IMR-90 (cell line): ENCODE measurements around the gene GRAMD1B. TPM values are rescaled to one million over a fixed set of nuclear protein-coding genes. Genes with fewer than 3 reads are reported as not detected.

Experiments
- ATAC-seq: fragments of 200-7000 bp; cut with Tn5 transposase; 2 replicates; pipeline ENCODE4 v1.9.1; 2020; ENCODE audit warnings: low read depth, mild to moderate bottlenecking, moderate library complexity
- BruUV-seq: library from RNA; stranded (reverse); fragments of 400-500 nt; replicated peaks from 2 replicates; lab custom pipeline; 2021; lab: Mats Ljungman, UMichigan
- CTCF ChIA-PET: fragments of 300-600 bp; formaldehyde crosslinking; extraction: SDS; loops from one replicate; lab custom pipeline; 2021; ENCODE audit warnings: antibody characterized with exemption; lab: Yijun Ruan, JAX
- POLR2A ChIA-PET: fragments of 300-600 bp; sonication (Branson Sonifier 250); formaldehyde crosslinking; loops from one replicate; lab custom pipeline; 2022; ENCODE audit warnings: antibody characterized with exemption; ENCODE audit not compliant: unreplicated experiment; lab: Charles Lee
- DNase-seq: peaks from one replicate; pipeline ENCODE4 v3.0.0; 2013
- H2AFZ ChIP-seq: replicated peaks from 2 replicates; pipeline ENCODE3; 2013; ENCODE audit warnings: low read length, mild to moderate bottlenecking; ENCODE audit not compliant: poor library complexity
- H2AK5ac ChIP-seq: 2 replicates; pipeline ENCODE4 v1.6.1; 2013; ENCODE audit warnings: low read depth, low read length, inconsistent platforms
- H2AK9ac ChIP-seq: replicated peaks from 2 replicates; pipeline ENCODE3; 2013; ENCODE audit warnings: mild to moderate bottlenecking, low read depth, low read length, moderate library complexity; ENCODE audit not compliant: poor library complexity
- H2BK120ac ChIP-seq: 2 replicates; pipeline ENCODE4 v1.6.1; 2013; ENCODE audit warnings: low read depth, low read length, inconsistent platforms
- H2BK15ac ChIP-seq: 3 replicates; pipeline ENCODE4 v1.6.1; 2013; ENCODE audit warnings: low read depth, low read length, inconsistent platforms
- H2BK20ac ChIP-seq: 2 replicates; pipeline ENCODE4 v1.6.1; 2013; ENCODE audit warnings: low read depth, mild to moderate bottlenecking, inconsistent platforms, low read length, moderate library complexity
- H2BK5ac ChIP-seq: 2 replicates; pipeline ENCODE4 v1.6.1; 2013; ENCODE audit warnings: mild to moderate bottlenecking, low read depth, low read length, inconsistent platforms; ENCODE audit not compliant: poor library complexity, severe bottlenecking
- H3K14ac ChIP-seq: replicated peaks from 2 replicates; pipeline ENCODE4 v1.6.1; 2013; ENCODE audit warnings: low read depth, low read length, inconsistent platforms
- H3K18ac ChIP-seq: 2 replicates; pipeline ENCODE4 v1.6.1; 2013; ENCODE audit warnings: low read depth, low read length, control low read depth
- H3K23ac ChIP-seq: 2 replicates; pipeline ENCODE4 v1.6.1; 2013; ENCODE audit warnings: low read depth, low read length, inconsistent platforms
- H3K27ac ChIP-seq: 2 replicates; pipeline ENCODE4 v1.5.1; 2013; ENCODE audit warnings: mild to moderate bottlenecking, control low read depth, low read length; ENCODE audit not compliant: insufficient read depth
- H3K27me3 ChIP-seq: 2 replicates; pipeline ENCODE4 v1.6.1; 2013; ENCODE audit warnings: low read length; ENCODE audit not compliant: control insufficient read depth, insufficient read depth
- H3K36me3 ChIP-seq: 2 replicates; pipeline ENCODE4 v1.6.1; 2013; ENCODE audit warnings: low read length, mixed read lengths; ENCODE audit not compliant: control insufficient read depth, insufficient read depth
- H3K4ac ChIP-seq: 2 replicates; pipeline ENCODE4 v1.6.1; 2013; ENCODE audit warnings: low read depth, low read length, inconsistent platforms
- H3K4me1 ChIP-seq: 2 replicates; pipeline ENCODE4 v1.6.1; 2013; ENCODE audit warnings: low read length, mixed read lengths; ENCODE audit not compliant: control insufficient read depth, insufficient read depth
- H3K4me2 ChIP-seq: 2 replicates; pipeline ENCODE4 v1.6.1; 2013; ENCODE audit warnings: low read depth, mild to moderate bottlenecking, control low read depth, low read length, moderate library complexity
- H3K4me3 ChIP-seq: 2 replicates; pipeline ENCODE4 v1.5.1; 2013; ENCODE audit warnings: low read depth, mild to moderate bottlenecking, control low read depth, low read length, moderate library complexity; ENCODE audit not compliant: insufficient read depth
- H3K56ac ChIP-seq: 2 replicates; pipeline ENCODE4 v1.6.1; 2013; ENCODE audit warnings: low read length, inconsistent platforms; ENCODE audit not compliant: insufficient read depth; ENCODE audit errors: extremely low read depth
- H3K79me1 ChIP-seq, 2 experiments: 2 replicates each; pipeline ENCODE4 v1.6.1; 2013; ENCODE audit warnings: low read length in 2 of 2, inconsistent platforms in 1 of 2, low read depth in 1 of 2
- H3K9ac ChIP-seq: 2 replicates; pipeline ENCODE4 v1.6.1; 2013; ENCODE audit warnings: low read depth, low read length, control low read depth
- H3K9me1 ChIP-seq: 2 replicates; pipeline ENCODE4 v1.6.1; 2013; ENCODE audit warnings: low read length, inconsistent platforms; ENCODE audit not compliant: insufficient read depth
- H3K9me3 ChIP-seq: 2 replicates; pipeline ENCODE4 v1.6.1; 2013; ENCODE audit warnings: low read length; ENCODE audit not compliant: control insufficient read depth, insufficient read depth
- H4K20me1 ChIP-seq: 2 replicates; pipeline ENCODE4 v1.6.1; 2013; ENCODE audit warnings: low read length, inconsistent platforms; ENCODE audit not compliant: insufficient read depth
- H4K5ac ChIP-seq: 2 replicates; pipeline ENCODE4 v1.6.1; 2013; ENCODE audit warnings: mild to moderate bottlenecking, low read depth, low read length, control low read depth
- H4K8ac ChIP-seq, 2 experiments: 2 replicates each; pipeline ENCODE4 v1.6.1; 2013; ENCODE audit warnings: low read depth in 2 of 2, low read length in 2 of 2, control low read depth in 1 of 2, inconsistent platforms in 1 of 2
- H4K91ac ChIP-seq: 2 replicates; pipeline ENCODE4 v1.6.1; 2013; ENCODE audit warnings: low read depth, low read length, inconsistent platforms; ENCODE audit not compliant: insufficient read depth
- BHLHE40 ChIP-seq: fragments of 150-350 bp; IDR thresholded peaks from 2 replicates; pipeline ENCODE4 v1.6.1; 2016; ENCODE audit warnings: mild to moderate bottlenecking, low read depth, low read length
- CEBPB ChIP-seq: IDR thresholded peaks from 2 replicates; pipeline ENCODE4 v1.6.1; 2012; ENCODE audit warnings: low read depth, low read length, improper control_type of control experiment
- CHD1 ChIP-seq: IDR thresholded peaks from 2 replicates; pipeline ENCODE4 v1.6.1; 2012; ENCODE audit warnings: low read depth, low read length, improper control_type of control experiment
- ELK1 ChIP-seq: fragments of 150-350 bp; IDR thresholded peaks from 2 replicates; pipeline ENCODE4 v1.6.1; 2016; ENCODE audit warnings: low read depth, mild to moderate bottlenecking, low read length, moderate library complexity, borderline replicate concordance
- FOS ChIP-seq: fragments of 150-350 bp; IDR thresholded peaks from 2 replicates; pipeline ENCODE4 v1.6.1; 2016; ENCODE audit warnings: low read depth, low read length
- MAFK ChIP-seq: IDR thresholded peaks from 2 replicates; pipeline ENCODE4 v1.6.1; 2012; ENCODE audit warnings: low read depth, low read length, improper control_type of control experiment
- MAZ ChIP-seq: IDR thresholded peaks from 2 replicates; pipeline ENCODE4 v1.6.1; 2012; ENCODE audit warnings: low read depth, mild to moderate bottlenecking, low read length, improper control_type of control experiment, moderate library complexity, borderline replicate concordance
- MXI1 ChIP-seq: IDR thresholded peaks from 2 replicates; pipeline ENCODE4 v1.6.1; 2012; ENCODE audit warnings: low read depth, mild to moderate bottlenecking, low read length, moderate library complexity, borderline replicate concordance
- NFE2L2 ChIP-seq: fragments of 150-350 bp; IDR thresholded peaks from 2 replicates; pipeline ENCODE4 v1.6.1; 2016; ENCODE audit warnings: low read depth, mild to moderate bottlenecking, low read length
- POLR2A ChIP-seq: IDR thresholded peaks from 2 replicates; pipeline ENCODE4 v1.6.1; 2012; ENCODE audit warnings: mild to moderate bottlenecking, low read depth, low read length
- RAD21 ChIP-seq: IDR thresholded peaks from 2 replicates; pipeline ENCODE4 v1.6.1; 2012; ENCODE audit warnings: low read length, improper control_type of control experiment
- RCOR1 ChIP-seq: IDR thresholded peaks from 2 replicates; pipeline ENCODE4 v1.6.1; 2012; ENCODE audit warnings: mild to moderate bottlenecking, low read length, improper control_type of control experiment; ENCODE audit not compliant: insufficient replicate concordance
- RFX5 ChIP-seq: IDR thresholded peaks from 2 replicates; pipeline ENCODE4 v1.8.0; 2012; ENCODE audit warnings: low read depth, mild to moderate bottlenecking, low read length, moderate library complexity
- SMC3 ChIP-seq: fragments of 150-350 bp; IDR thresholded peaks from 2 replicates; pipeline ENCODE4 v1.6.1; 2016; ENCODE audit warnings: low read depth, mild to moderate bottlenecking, antibody characterized with exemption, low read length, moderate library complexity
- USF2 ChIP-seq: fragments of 150-350 bp; IDR thresholded peaks from 2 replicates; pipeline ENCODE4 v1.6.1; 2017; ENCODE audit warnings: mild to moderate bottlenecking, antibody characterized with exemption, low read length, low read depth
- WGBS, 2 experiments: methylation state at CpG; one replicate each; pipeline versions ENCODE4 v1.1.5 to v1.1.7; 2013; ENCODE audit warnings: missing lambda C conversion rate in 2 of 2; ENCODE audit not compliant: insufficient read length in 1 of 2; ENCODE audit errors: extremely low coverage in 2 of 2; 5-methylcytosine and 5-hydroxymethylcytosine counted together
- dilution Hi-C: fragments of 300-500 bp; cut with HindIII; formaldehyde crosslinking; loops from one replicate; pipeline ENCODE4 v1.14.3; 2018; ENCODE audit warnings: low sequenced_read_pairs; ENCODE audit not compliant: unreplicated experiment
- in situ Hi-C: fragments of 300-500 bp; cut with MboI; formaldehyde crosslinking; loops from 3 replicates; pipeline ENCODE4 v1.14.3; 2019; ENCODE audit warnings: low sequenced_read_pairs, inconsistent platforms, mixed read lengths
- intact Hi-C: fragments of 100-400 bp; cut with micrococcal nuclease; formaldehyde crosslinking; loops from 2 replicates; pipeline ENCODE4 v1.10.0; 2022
- polyA plus RNA-seq, 3 experiments: library from polyadenylated mRNA; depleted of rRNA; stranded (reverse); fragments of >200 nt; gene quantifications; 2 replicates each; pipeline ENCODE4 v1.2.3, GENCODE V29; 2012; ENCODE audit warnings: low replicate concordance in 1 of 3
- total RNA-seq: library from RNA; depleted of rRNA; stranded (reverse); fragments of >200 nt; gene quantifications from 2 replicates; pipeline ENCODE4 v1.2.3, GENCODE V29; 2012
- TF ChIP-seq, protein P1 (sequence below): conservative IDR thresholded peaks from 2 replicates; pipeline ENCODE4 v1.5.1; 2012; ENCODE audit warnings: mild to moderate bottlenecking, low read depth, low read length, improper control_type of control experiment

Gene GRAMD1B
- total and polyA plus RNA-seq, 2 of the 4 experiments (the other 2 are of a cell fraction): 7.1 to 7.2 TPM

DNA sequence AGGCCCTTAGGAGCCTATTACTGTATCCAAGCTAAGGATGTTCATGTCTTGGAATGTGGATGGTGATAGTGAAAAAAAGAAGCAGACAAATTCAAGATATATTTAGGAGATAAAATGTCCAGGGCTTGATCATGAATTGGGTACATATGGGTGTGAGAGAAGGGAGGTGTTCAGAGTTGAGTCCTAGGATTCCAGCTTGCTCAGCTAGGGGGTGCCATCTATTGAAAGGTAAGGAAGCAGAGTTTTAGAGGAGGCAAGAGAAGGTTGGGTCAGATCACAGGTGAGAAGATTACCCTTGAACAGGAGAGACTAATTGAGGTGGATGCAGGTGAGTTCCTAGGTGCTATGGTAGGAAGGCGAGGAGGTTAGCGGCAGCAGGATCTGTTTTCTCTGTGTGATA is 60.5 kb downstream of the GRAMD1B start:
- ATAC-seq: no peak
- no peak for TF ChIP-seq FOS
- TF ChIP-seq SMC3: no peak
- TF ChIP-seq BHLHE40: no peak
- TF ChIP-seq, protein P1, sequence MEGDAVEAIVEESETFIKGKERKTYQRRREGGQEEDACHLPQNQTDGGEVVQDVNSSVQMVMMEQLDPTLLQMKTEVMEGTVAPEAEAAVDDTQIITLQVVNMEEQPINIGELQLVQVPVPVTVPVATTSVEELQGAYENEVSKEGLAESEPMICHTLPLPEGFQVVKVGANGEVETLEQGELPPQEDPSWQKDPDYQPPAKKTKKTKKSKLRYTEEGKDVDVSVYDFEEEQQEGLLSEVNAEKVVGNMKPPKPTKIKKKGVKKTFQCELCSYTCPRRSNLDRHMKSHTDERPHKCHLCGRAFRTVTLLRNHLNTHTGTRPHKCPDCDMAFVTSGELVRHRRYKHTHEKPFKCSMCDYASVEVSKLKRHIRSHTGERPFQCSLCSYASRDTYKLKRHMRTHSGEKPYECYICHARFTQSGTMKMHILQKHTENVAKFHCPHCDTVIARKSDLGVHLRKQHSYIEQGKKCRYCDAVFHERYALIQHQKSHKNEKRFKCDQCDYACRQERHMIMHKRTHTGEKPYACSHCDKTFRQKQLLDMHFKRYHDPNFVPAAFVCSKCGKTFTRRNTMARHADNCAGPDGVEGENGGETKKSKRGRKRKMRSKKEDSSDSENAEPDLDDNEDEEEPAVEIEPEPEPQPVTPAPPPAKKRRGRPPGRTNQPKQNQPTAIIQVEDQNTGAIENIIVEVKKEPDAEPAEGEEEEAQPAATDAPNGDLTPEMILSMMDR: no peak
- TF ChIP-seq CHD1: no peak
- no peak for TF ChIP-seq RCOR1
- TF ChIP-seq MXI1: no peak
- no peak for TF ChIP-seq POLR2A
- no peak for TF ChIP-seq RFX5
- TF ChIP-seq CEBPB: no peak
- TF ChIP-seq ELK1: no peak
- TF ChIP-seq RAD21: no peak
- TF ChIP-seq NFE2L2: no peak
- no peak for TF ChIP-seq MAZ
- no peak for TF ChIP-seq USF2
- no peak for TF ChIP-seq MAFK
- Histone ChIP-seq H3K4ac (no peak overlapping the region), H3K36me3 (no peaks in the 10 kb centered on the region), H2BK120ac (no peak overlapping the region), H3K14ac (no peak overlapping the region), H4K91ac (no peak overlapping the region), H3K4me3 (no peak overlapping the region), H2AK5ac (no peak overlapping the region), H2BK15ac (no peak overlapping the region), H3K27ac (no peak overlapping the region), H2BK20ac (no peak overlapping the region), H3K27me3 (no peaks in the 10 kb centered on the region), H3K56ac (no peak overlapping the region), H3K18ac (no peak overlapping the region), H3K4me2 (no peak overlapping the region), H4K20me1 (0 out of 2 replicates have a peak, but pooled peaks cover 3% of the 10 kb centered on the region), H4K5ac (no peak overlapping the region), H2AK9ac (no peak overlapping the region), H2BK5ac (no peak overlapping the region), H3K23ac (no peak overlapping the region), H3K79me1 (peaks cover 6 to 15% of the 10 kb centered on the region in 2 experiments), H3K4me1 (peaks cover 7% of the 10 kb centered on the region), H4K8ac (no peak overlapping the region), H3K9me3 (no peaks in the 10 kb centered on the region), H2AFZ (no peak overlapping the region), H3K9me1 (peaks cover 3% of the 10 kb centered on the region; the same call in 1 of the 2 replicates), H3K9ac (no peak overlapping the region)
- ChIA-PET CTCF (no interaction called here), POLR2A (interaction anchor here (0.6 kb wide), 1 partner anchor 50 kb away, joined by 3 read pairs; no protein-coding TSS in a partner anchor)
- intact Hi-C loops (no loop called here), in situ Hi-C loops (no loop called here), dilution Hi-C loops (no loop called here)
- DNase-seq: no peak
- 100% methylated on average over 2 of the region's 2 CpGs; no CpG with 5 or more reads in 1 of the 2 experiments for WGBS, 2 experiments
- BruUV-seq: no TSS peak
